HG03457 (cell line): ENCODE measurements around the gene RYR3.

Experiments
- ATAC-seq: cut with Tn5 transposase; IDR thresholded peaks from one replicate; pipeline ENCODE4 v1.9.1; 2021; ENCODE audit warnings: moderate number of reproducible peaks; ENCODE audit not compliant: unreplicated experiment

The RYR3 gene

GRCh38 chr15:33742306-33742705 is 431.5 kb downstream of the RYR3 start:
- no peak for ATAC-seq

GRCh38 chr15:33742800-33743199 is 432.0 kb downstream of the RYR3 start:
- ATAC-seq = no peak

GRCh38 chr15:33746203-33746602 is 435.4 kb downstream of the RYR3 start:
- no peak for ATAC-seq

- ATAC-seq = no peak
Observed at GRCh38 chr15:33753012-33753411, 442.2 kb downstream of the RYR3 start.

- ATAC-seq = no peak
Observed at GRCh38 chr15:33754242-33754641, 443.5 kb downstream of the RYR3 start.

GRCh38 chr15:33756961-33757360 is 446.2 kb downstream of the RYR3 start:
- ATAC-seq = no peak

- no peak for ATAC-seq
Observed at GRCh38 chr15:33757516-33758232, 446.9 kb downstream of the RYR3 start.

- ATAC-seq = no peak
Observed at GRCh38 chr15:33766389-33766788, 455.6 kb downstream of the RYR3 start.

- no peak for ATAC-seq
Observed at GRCh38 chr15:33768670-33769190, 458.0 kb downstream of the RYR3 start.

- no peak for ATAC-seq
Observed at GRCh38 chr15:33773969-33774368, 463.2 kb downstream of the RYR3 start.

- ATAC-seq = no peak
Observed at GRCh38 chr15:33778852-33779251, 468.1 kb downstream of the RYR3 start.

GRCh38 chr15:33780011-33780768 is 469.4 kb downstream of the RYR3 start:
- ATAC-seq = no peak

GRCh38 chr15:33782966-33783365 is 472.2 kb downstream of the RYR3 start:
- no peak for ATAC-seq

- no peak for ATAC-seq
Observed at GRCh38 chr15:33785366-33785765, 474.6 kb downstream of the RYR3 start.

GRCh38 chr15:33788906-33789540 is 478.3 kb downstream of the RYR3 start:
- ATAC-seq = no peak

GRCh38 chr15:33794453-33794852 is 483.7 kb downstream of the RYR3 start:
- no peak for ATAC-seq

- ATAC-seq = no peak
Observed at GRCh38 chr15:33795070-33795469, 484.3 kb downstream of the RYR3 start.

- no peak for ATAC-seq
Observed at GRCh38 chr15:33797651-33798050, 486.9 kb downstream of the RYR3 start.

- ATAC-seq = no peak
Observed at GRCh38 chr15:33801954-33802353, 491.2 kb downstream of the RYR3 start.

- no peak for ATAC-seq
Observed at GRCh38 chr15:33807665-33808064, 496.9 kb downstream of the RYR3 start.

- ATAC-seq = no peak
Observed at GRCh38 chr15:33808720-33809457, 498.1 kb downstream of the RYR3 start.
